ENCODE data around the gene PREX1.

PREX1 gene

GRCh38 chr20:48676125-48676524 is 151.7 kb downstream of the PREX1 start:
- no peak for DNase-seq

DNA sequence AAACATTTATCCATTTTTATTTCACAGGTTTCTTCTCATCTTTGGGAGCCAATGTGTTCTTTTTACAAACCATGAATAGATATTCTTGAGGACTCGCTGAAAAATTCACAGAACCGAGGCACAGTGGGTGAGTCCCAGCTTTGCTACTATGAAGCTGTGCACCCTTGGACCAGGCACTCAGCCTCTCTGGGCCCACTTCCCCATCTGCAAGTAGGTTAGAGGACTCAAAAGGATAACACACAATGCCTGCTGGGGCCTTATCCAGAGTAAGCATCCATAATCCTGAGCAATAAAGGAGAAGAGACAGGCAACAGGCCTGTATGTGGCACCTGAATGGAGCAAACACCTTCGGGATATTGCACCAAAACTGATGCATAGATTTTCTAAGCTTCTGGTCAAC is 153.3 kb downstream of the PREX1 start:
- no peak for DNase-seq

DNA sequence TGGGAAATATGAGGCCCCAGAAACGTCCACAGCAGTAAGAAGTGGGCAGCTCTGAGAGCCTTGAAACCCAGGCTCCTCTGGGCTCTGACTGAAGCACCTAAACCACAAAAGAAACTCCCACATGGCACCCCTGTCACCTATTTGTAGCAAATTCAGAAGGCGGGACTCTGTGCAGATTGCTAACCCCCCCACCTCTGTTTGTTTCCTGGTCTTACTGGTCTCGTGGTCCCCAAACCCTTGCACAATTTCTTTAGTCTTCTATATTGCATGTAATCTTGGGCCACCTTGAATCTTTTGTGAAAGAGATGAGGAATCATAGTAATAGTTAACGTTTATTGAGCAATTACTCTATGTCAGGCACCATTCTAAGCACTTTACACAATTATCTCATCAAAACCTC is 154.3 kb downstream of the PREX1 start:
- no peak for DNase-seq

DNA sequence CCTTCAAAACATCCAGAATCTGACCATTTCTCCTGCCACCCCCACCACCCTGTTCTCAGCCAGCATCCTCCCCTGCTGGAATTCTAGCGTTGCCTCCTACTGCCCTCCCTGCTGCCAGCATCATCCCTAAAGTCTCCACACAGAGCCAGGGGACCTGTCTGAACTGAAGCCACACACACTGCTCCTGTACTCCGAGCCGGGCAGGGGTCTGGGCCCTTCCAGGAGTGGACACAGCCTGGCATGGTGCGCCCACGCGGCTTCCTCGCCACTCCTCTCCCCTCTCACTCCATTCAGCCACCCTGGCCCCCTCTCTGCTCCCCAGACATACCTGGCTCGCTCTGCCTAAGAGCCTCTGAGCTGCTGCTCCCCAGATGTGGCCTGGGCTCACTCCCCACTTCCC is 155.5 kb downstream of the PREX1 start:
- DNase-seq = no peak

- DNase-seq = no peak
Observed at GRCh38 chr20:48671141-48671540, 156.7 kb downstream of the PREX1 start.

- DNase-seq = no peak
Observed at GRCh38 chr20:48669946-48670605, 157.7 kb downstream of the PREX1 start.

- DNase-seq = no peak
Observed at GRCh38 chr20:48668451-48668946, 159.3 kb downstream of the PREX1 start.

- no peak for DNase-seq
Observed at GRCh38 chr20:48667889-48668413, 159.8 kb downstream of the PREX1 start.

DNA sequence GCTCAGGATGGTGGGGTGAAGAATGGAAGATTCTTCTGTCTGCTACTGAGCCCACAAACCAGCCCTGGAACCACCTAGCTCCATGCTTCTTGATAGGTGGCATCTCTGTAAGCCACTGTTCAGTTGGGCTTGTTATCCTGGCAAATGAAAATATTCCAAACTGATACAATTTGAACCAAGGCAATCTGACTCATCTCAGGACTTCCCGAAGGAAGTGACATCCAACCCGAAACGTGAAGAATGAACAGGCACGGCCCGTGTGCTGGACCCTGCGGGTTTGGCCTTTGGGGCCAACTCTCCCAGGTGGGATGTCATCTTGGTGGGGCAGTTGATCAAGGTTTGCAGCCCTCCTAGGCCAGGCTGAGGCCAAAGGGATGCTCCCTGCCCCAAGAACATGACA is 160.3 kb downstream of the PREX1 start:
- no peak for DNase-seq

- DNase-seq = no peak
Observed at GRCh38 chr20:48665785-48666184, 162.0 kb downstream of the PREX1 start.

- DNase-seq = no peak
Observed at GRCh38 chr20:48662711-48663110, 165.1 kb downstream of the PREX1 start.

DNA sequence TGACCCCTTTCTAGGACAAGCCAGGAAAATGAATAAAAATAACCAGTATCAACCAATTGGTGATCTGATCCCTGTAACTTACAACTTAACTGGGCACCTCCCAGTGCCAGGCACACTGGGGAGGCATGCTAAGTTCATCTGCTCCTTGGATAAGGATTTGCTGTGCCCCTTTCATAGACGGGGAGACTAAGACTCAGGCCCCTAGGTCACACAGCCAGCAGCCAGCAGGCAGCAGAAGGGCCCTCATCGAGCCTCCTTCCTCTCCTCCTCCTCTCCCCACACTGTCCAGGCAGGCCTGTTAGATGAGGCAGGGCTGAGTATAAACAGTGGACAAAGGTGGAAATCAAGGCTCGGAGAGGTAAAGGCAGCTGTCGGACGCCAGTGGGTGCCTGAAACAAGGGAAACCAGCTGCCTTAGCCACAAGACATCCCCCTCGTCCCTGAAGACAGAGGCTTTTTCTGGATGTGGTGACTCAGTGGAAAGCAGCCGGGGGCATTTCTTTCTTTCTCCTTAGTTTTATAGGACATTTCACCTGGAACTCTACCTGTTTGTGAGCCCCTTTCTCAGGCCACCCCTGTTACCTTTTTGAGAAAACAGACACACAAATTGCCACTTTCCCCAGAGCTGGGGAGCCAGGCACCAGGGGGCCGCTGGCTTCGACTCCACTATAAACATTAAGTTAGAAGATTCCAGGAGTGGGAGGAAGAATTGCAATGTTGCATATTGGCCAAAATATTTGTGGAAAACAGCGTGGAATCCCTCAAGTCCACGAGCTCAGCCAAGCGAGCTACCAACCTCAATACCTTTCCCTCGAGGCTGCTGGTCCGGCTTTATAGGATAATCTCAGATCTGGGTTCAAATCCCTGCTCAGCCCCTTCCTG is 166.0 kb downstream of the PREX1 start:
- DNase-seq = no peak

DNA sequence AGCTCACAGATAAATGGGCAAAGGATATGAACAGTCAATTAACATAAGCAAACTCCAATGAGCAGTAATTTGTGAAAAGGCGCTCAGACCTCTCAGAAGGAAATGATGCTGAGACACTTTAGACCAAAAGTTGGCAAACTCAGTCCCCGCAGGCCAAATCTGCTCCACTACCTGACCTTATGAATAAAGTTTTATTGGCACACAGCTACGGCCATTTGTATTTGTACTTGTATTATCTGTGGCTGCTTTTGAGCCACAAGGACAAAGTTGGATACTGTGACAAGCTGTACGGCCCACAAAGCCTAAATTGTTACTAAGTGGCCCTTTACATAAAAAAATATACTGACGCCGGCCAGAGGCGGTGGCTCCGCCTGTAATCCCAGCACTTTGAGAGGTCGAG is 167.0 kb downstream of the PREX1 start:
- no peak for DNase-seq

DNA sequence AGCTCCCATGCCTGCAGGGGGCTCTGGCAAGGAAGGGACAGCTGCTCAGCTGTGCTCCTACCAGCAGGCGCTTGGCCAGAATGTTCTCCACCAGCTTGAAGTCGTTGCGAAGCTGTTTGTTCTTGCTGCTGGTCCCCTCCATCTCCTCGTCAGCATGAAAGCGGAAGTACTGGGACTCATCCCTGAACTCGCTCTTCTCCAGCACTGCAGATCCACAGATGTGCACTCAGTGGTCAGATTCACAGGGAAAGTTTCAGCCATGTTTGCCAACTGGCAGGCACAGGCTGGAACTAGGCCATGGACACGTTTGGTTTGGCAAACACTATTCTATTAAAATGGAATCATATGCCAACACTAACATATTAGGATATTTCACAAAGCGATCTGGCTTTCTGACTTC is 167.9 kb downstream of the PREX1 start:
- DNase-seq = no peak

- no peak for DNase-seq
Observed at GRCh38 chr20:48658505-48658904, 169.3 kb downstream of the PREX1 start.

- no peak for DNase-seq
Observed at GRCh38 chr20:48658198-48658476, 169.7 kb downstream of the PREX1 start.

GRCh38 chr20:48657426-48658197 is 170.2 kb downstream of the PREX1 start:
- peak; percentile 71 for DNase-seq

DNA sequence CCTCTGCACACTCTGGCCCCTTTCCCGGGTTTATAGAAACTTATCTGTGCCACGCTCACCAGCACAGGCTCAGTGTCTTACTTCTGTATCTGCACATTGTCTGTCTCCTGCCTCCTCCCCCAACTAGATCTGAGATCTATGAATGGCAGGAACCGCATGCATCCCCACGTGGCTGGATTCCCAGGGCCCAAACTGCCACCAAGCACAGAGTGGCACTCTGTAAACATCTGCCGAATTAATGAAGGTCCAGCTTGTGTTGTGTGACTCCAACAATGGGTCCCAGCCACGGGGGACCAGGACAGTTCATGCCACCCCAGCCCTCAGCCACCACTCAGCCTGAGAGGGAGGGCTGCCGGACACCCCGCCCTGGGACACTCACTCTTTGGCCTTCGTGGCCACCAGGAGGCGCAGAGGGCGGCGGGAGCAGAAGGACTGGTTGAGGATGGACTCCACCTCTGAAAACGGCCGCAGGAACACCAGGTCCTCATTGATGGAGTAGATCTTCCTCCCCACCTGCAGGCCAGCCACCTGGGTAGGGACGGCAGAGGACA is 171.1 kb downstream of the PREX1 start:
- DNase-seq = no peak

GRCh38 chr20:48656137-48656536 is 171.7 kb downstream of the PREX1 start:
- DNase-seq = no peak

DNA sequence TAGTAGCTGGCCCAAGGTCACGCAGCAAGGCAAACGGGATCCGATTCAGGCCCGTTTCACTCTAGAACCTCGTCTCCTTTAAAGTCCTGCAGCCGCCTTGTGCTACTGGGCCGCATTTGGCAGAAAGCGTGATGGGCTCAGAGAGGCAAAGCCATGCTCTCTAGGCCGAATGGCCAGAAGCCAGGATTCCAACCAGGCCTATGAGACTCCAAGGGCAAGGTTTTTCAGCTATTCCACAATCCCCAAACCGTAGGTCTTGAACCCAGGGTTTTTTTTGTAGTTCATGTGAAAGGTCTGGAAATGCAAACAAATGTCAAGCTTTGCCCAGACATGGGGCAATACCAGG is 174.1 kb downstream of the PREX1 start:
- no peak for DNase-seq

DNA sequence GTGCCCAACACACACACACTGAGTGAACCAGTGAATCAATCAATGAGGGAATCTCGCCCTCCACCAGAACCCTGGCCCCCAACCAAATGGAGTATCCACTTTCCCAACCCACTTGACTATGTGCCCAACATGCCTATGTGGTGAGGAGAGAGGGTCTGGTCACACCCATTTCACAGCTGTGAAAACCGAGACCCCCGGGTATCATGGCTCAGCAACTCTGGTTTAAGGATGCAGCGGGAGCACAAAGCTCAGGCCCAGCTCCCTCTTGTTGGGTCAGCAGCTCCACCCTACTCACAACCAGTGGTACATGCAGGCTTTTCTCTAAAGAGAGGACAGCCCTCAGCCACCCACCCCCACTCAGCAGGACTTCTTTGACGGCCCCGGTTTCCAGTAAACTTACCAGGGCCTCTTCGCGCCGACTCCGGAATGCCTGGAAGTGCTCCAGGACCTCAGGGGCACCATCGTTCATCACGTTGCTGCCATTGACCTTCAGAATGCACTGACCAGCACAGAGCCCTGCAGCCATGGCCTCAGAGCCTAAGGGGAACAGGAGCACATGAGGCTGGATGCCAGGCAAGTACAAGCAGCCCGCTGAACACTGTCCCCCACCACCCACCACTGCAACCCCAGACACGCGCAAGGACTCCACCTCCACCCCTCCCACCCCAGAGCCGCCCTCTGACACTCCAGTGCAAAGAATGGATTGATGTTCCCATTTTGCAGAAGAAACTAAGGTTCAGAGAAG is 174.7 kb downstream of the PREX1 start:
- DNase-seq = no peak

GRCh38 chr20:48651960-48652359 is 175.8 kb downstream of the PREX1 start:
- no peak for DNase-seq

- DNase-seq = no peak
Observed at GRCh38 chr20:48651271-48651670, 176.5 kb downstream of the PREX1 start.
